HuH-7 (cell line): ENCODE results near the gene KIF1A.

Experiments used
- DNase-seq: peaks from one replicate; pipeline ENCODE4 v3.0.0; 2011; ENCODE audit warnings: low spot score

KIF1A gene

GRCh38 chr2:240818293-240819125 lies 1.5 kb downstream of the KIF1A start:
- DNase-seq, result no peak

DNA sequence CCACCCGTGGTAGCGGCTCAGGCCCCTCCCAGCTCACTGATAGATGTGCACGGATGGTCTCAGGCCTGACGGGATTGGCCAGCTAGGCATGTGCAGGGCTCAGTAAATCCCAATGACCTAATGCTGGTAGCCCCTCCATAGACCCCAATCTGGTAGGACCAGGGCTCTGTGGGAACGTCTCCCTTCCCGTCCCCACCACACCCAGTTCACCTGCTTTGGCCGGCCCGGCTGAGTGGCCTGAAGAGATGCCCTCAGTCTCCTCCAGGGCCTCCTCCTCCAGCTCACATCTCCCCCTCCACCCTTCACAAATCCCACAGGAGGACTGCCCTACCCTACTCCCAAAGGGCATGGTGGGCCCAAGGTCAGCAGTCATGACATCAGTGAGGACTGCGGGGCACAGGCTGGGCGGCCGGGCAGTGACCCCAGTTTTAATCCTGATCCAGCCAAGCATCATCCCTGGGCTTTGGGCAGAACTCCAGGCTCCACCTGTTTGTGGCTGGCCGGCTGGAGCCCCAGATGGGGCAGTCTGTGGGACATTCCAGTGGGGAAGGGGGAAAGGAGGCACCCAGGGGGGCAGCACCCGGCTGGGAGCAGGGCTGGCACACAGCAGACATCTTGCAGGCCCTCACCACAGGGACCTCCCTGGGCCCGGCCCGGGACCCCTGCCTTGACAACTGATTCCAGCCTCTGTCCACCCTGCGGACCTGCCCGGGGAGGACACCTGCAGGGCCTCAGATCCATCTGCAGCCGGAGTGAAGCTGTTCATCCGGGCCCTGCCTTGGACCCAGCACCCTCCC lies 2.3 kb downstream of the KIF1A start:
- no peak for DNase-seq

DNA sequence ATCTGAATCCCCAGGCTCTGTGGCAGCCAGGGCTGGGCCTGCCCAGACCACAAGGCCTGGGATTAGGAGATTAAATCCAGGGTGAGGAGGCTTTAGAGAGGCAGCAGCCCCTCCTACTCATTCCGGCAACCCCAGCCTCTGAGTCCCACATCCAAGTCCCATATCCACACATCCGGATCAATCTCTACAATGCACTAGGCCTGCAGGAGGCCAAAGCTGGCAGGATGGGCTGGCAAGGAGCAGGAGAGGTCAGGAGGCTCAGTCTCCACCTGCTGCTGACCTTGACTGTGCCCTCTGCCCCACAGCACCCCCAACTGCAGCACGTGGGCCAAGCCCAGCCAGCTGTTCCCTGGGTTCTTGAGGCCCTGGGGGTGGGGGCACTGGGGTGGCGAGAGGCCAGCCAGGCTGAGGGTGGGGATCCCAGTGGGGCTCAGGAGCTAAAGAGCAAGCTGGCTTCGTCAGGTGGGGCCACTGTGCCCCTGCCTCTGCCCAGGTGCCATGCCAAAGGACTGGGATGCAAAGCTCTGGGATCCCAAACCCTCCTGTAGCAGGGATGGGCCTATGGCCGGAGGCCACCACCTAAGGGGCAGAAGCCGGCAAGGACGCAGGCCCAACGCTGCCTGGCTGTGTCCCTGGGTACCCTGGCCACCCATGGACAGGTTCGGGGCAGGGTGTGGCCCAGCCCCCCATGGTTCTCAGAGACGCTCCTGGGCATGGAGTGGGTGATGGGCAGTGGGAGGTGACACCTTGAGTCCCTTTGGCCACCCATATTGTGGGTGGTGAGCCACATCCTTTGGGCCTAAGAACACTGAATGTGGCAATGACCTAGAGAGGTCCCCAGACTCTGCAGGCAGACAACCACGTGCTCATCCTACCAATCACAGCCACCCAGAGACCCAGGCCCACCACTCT lies 3.2 kb downstream of the KIF1A start:
- DNase-seq, result no peak

GRCh38 chr2:240815761-240816583 lies 4.0 kb downstream of the KIF1A start:
- DNase-seq, result no peak

GRCh38 chr2:240814946-240815760 lies 4.9 kb downstream of the KIF1A start:
- no peak for DNase-seq

DNA sequence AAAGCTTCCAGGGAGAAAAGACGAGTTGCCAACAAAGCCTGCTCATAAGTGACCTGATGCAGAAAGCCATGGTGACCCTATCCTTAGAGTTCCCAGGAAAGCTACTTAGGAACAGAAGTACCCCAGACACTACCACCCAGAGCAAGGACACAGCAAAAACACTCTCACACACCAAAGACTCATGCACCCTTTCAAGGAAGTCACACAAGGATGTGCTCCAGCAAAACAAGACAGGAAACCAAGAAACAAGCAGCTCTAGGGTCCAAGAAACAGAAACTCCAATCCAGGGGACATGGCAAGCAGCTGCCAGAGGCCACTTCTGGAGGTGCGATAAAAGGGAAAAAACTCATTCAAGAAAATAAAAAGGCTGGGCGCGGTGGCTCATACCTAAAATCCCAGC lies 5.7 kb downstream of the KIF1A start:
- DNase-seq, result no peak

DNA sequence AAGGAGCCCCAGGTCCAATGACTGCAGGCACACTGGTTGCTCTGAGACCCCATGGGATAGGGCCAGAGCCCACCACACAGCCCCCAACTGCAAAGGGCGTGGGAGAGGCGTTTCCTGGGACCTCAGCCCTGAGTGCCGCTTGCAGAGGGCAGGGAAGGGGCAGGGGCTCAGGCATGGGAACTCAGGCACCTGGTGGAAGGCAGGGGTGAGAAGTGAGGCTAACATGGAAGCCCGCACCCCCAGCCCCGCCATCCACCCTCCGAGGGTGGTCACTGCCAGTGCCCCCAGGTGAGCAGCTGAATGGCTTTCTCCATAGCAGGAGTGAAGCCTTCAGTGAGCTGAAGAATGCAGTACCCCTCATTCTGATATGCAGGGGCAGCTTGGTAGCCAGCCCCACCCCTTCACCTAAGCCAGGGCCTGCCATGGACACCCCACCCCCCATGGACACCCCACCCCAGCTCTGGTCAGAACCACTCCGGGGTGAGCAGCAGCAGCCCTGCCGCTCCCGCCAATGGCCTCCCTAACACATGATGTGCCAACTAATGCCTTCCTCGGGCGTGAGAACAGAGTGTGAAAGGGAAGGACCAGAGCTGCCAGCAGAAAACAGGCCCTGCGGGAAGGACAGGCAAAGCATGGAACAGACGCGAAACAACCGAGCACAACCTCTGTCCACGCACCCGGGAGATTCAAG lies 6.6 kb downstream of the KIF1A start:
- no peak for DNase-seq

GRCh38 chr2:240812721-240813120 lies 7.3 kb downstream of the KIF1A start:
- no peak for DNase-seq

- no peak for DNase-seq
Measured at GRCh38 chr2:240812301-240812680, 7.7 kb downstream of the KIF1A start.

DNA sequence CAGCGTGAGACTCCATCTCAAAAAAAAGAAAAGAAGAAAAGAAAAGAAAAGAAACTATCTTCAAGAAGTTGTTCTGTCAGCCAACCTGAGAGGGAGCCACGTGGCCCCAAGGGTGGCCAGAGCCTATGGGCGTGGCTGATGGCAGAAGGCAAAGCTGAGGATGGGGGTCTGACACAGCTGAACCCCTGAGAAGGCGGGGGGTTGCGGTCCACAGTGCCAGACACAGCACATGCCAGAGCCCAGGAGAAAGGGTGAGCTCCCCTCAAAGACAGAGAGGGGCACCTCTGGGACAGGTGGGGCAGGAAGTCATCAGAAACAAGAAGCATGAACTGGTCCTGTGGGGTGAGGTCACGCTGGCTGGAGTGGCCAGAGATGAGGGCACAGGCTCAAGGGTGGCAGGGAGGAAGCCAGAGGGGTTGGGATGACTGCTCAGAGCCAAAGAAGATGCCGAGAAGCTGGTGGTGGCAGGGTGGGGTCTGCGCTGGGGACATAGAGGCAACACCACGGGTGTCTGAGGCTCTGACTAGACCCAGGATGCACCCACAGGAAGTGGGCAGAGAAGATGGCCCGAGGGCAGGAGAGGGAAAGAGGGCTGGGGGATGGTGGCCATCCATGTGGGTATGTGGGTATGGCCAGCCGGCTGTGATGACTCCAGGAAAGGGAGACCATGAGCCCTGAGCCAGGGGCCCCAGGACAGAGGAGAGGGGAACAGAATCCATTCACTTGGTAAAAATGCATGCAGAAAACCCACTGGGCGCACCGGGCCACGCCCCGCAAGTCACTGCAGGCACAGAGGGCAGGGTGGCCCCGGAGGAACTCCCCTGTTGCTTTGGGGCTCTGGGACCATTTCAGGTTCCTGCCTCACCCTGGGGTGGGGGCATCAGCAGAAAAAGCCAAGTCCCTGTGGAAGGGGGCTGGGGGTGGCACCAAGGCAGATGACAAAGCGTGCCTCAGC lies 8.4 kb downstream of the KIF1A start:
- no peak for DNase-seq

GRCh38 chr2:240810621-240811020 lies 9.4 kb downstream of the KIF1A start:
- DNase-seq, result no peak

GRCh38 chr2:240810199-240810598 lies 9.8 kb downstream of the KIF1A start:
- no peak for DNase-seq

- no peak for DNase-seq
Measured at GRCh38 chr2:240809276-240809675, 10.7 kb downstream of the KIF1A start.

DNA sequence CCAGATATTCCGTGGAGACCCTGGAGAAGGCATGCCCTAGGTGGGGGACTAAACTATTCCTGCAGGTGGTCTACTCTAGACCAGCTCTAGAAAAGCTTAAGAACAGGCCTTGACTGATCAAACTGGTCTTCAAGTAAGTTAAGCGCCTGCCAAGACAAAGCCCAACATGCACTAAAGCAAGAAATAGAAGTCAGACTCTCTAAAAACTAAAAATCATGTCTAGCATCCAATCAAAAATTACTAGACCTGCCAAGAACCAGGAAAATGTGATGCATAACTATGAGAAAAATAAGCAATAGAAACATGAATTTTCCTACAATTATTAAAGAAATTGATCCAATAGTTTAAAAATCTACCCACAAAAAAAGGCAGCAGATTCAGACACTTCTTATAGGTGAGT lies 13.6 kb downstream of the KIF1A start:
- DNase-seq, result no peak

DNA sequence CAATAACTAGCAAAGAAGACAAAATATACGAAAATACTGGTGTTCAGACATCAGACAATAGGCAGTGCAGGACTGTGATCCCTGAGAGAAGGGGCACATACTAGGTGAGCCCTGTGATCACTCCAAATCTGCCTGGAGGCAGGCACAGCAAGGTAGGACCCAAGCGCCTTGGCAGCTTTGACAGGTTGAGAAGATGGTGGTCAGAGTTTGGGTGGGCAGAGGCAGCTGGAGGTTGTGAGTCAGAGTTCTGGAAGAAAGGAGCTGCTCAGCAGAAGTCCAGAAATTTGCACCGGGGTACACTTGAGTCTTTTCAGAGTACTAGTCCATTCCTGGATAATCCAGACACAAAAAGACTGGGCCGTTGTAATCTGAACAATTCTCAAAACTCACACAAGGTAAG lies 14.0 kb downstream of the KIF1A start:
- no peak for DNase-seq

GRCh38 chr2:240803191-240803590 lies 16.8 kb downstream of the KIF1A start:
- no peak for DNase-seq

- DNase-seq, result no peak
Measured at GRCh38 chr2:240799033-240799820, 20.8 kb downstream of the KIF1A start.

DNA sequence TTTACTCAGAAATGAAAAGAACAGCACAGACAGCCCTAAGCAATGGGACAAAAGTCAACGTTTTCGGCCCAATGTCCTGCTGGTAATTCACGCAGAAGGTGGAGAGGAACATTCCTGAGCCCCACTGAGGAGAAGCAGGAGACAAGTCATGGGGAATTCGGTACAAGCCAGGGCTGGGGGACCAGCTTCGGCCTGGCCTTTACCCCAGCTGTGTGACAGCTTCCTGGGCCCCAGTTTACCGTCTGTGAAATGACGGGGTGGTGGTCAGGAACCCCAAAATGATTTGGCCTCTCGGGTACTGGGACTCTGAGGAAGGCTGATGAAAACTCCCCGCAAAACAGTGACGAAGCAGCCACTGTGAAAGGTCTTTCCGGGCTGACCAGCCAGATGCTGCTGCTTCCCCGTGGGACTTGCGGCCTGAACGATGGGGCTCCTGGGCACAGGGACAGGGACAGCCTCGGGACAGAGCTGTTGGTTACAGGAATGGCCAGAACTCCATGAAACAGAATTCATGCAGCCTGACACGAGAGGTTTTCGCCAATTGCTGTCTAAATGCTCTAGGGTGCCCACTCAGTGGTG lies 21.6 kb downstream of the KIF1A start:
- no peak for DNase-seq
